Measurements from ENCODE around the gene STARD10. TPM values are rescaled to one million over a fixed set of nuclear protein-coding genes. Genes with fewer than 3 reads are reported as not detected.

Gene STARD10
- total RNA-seq, 2 experiments from 2014 or later, result 10.4 to 12.9 TPM

GRCh38 chr11:72776117-72776843 lies 17.6 kb downstream of the STARD10 start:
- Histone ChIP-seq H3K4me1 (ENCODE audit: insufficient read depth, low read length, poor library complexity, severe bottlenecking) (no peaks in the 10 kb centered on the region), H4K20me1 (ENCODE audit: insufficient read depth, low read length) (no peaks in the 10 kb centered on the region), H2AFZ (ENCODE audit: low read length) (no peak overlapping the region), H3K27ac (ENCODE audit: low read depth, low read length, poor library complexity, severe bottlenecking) (no peak overlapping the region), H3K79me2 (ENCODE audit: insufficient read depth, low read depth, low read length) (no peaks in the 10 kb centered on the region), H3K36me3 (ENCODE audit: insufficient read depth, low read length) (no peaks in the 10 kb centered on the region), H3K4me3 (ENCODE audit: low read depth, low read length, poor library complexity, severe bottlenecking) (no peak overlapping the region), H3K4me2 (ENCODE audit: low read length) (no peak overlapping the region), H3K9me3 (ENCODE audit: low read length) (no peaks in the 10 kb centered on the region), H3K9me2 (ENCODE audit: insufficient read depth, low read length) (no peaks in the 10 kb centered on the region)
- no peak for TF ChIP-seq CTCF (conservative IDR thresholded peaks at IDR 0.05; ENCODE audit: low read length)
- no peak for TF ChIP-seq EZH2phosphoT487 (IDR thresholded peaks at IDR 0.05; ENCODE audit: borderline replicate concordance, low read depth, low read length)
- DNase-seq (ENCODE audit: low spot score), result no peak
- POLR2A ChIA-PET, result interaction anchor here (1.0 kb wide), 1 partner anchor 16 kb away, joined by 4 read pairs; no protein-coding TSS in a partner anchor
- intact Hi-C loops (cut with micrococcal nuclease; ENCODE audit: unreplicated experiment), result no loop called here
- CTCF ChIA-PET (ENCODE audit: unreplicated experiment), result no interaction called here
- BruUV-seq (replicated peaks), result no TSS peak

GRCh38 chr11:72775288-72776110 lies 18.3 kb downstream of the STARD10 start:
- no peaks in the 10 kb centered on the region for H3K36me3 ChIP-seq (ENCODE audit: insufficient read depth, low read length)
- no peak overlapping the region for H2AFZ ChIP-seq (ENCODE audit: low read length)
- no peaks in the 10 kb centered on the region for H3K9me3 ChIP-seq (ENCODE audit: low read length)
- no peaks in the 10 kb centered on the region for H4K20me1 ChIP-seq (ENCODE audit: insufficient read depth, low read length)
- ChIA-PET POLR2A (interaction anchor here (1.0 kb wide), 1 partner anchor 17 kb away, joined by 4 read pairs; no protein-coding TSS in a partner anchor), CTCF (ENCODE audit: unreplicated experiment) (no interaction called here)
- no TSS peak for BruUV-seq (replicated peaks)
- H3K27ac ChIP-seq (ENCODE audit: low read depth, low read length, poor library complexity, severe bottlenecking), result no peak overlapping the region
- TF ChIP-seq EZH2phosphoT487 (IDR thresholded peaks at IDR 0.05; ENCODE audit: borderline replicate concordance, low read depth, low read length) (no peak), CTCF (conservative IDR thresholded peaks at IDR 0.05; ENCODE audit: low read length) (no peak)
- no peaks in the 10 kb centered on the region for H3K4me1 ChIP-seq (ENCODE audit: insufficient read depth, low read length, poor library complexity, severe bottlenecking)
- no peaks in the 10 kb centered on the region for H3K79me2 ChIP-seq (ENCODE audit: insufficient read depth, low read depth, low read length)
- intact Hi-C loops (cut with micrococcal nuclease; ENCODE audit: unreplicated experiment), result no loop called here
- H3K9me2 ChIP-seq (ENCODE audit: insufficient read depth, low read length), result no peaks in the 10 kb centered on the region
- no peak overlapping the region for H3K4me3 ChIP-seq (ENCODE audit: low read depth, low read length, poor library complexity, severe bottlenecking)
- no peak overlapping the region for H3K4me2 ChIP-seq (ENCODE audit: low read length)
- DNase-seq (ENCODE audit: low spot score), result no peak

Data from OCI-LY7 (cell line).